Panc1 (cell line): ENCODE measurements around the gene TLE3.

Experiments used
- CTCF ChIP-seq: fragments of 450-650 bp; IDR thresholded peaks from 2 replicates; pipeline ENCODE4 v1.5.1; 2017; ENCODE audit warnings: mild to moderate bottlenecking
- POLR2AphosphoS5 ChIP-seq: IDR thresholded peaks from 2 replicates; pipeline ENCODE4 v1.6.1; 2012; ENCODE audit warnings: mild to moderate bottlenecking, low read depth, low read length, moderate library complexity
- REST ChIP-seq, 2 experiments: IDR thresholded peaks; 2 replicates each; pipeline ENCODE4 v1.6.1; 2011 to 2012; ENCODE audit warnings: low read depth in 2 of 2, control low read depth in 1 of 2, low read length in 1 of 2, mild to moderate bottlenecking in 1 of 2, moderate library complexity in 1 of 2; ENCODE audit not compliant: insufficient read depth in 1 of 2
- SIN3A ChIP-seq: IDR thresholded peaks from 2 replicates; pipeline ENCODE4 v1.6.1; 2012; ENCODE audit warnings: low read depth, mild to moderate bottlenecking, low read length, moderate library complexity, borderline replicate concordance; ENCODE audit not compliant: insufficient read depth
- TCF7L2 ChIP-seq: IDR thresholded peaks from 2 replicates; pipeline ENCODE4 v1.6.1; 2011; ENCODE audit warnings: mild to moderate bottlenecking, low read depth, low read length, inconsistent platforms

GRCh38 chr15:70098153-70098460 lies 390 bp upstream of the TLE3 start:
- TF ChIP-seq CTCF (peak; percentile 17; the same call in 1 of the 2 replicates), POLR2AphosphoS5 (no peak), SIN3A (no peak), REST (IDR thresholded peaks at IDR 0.05; ENCODE audit: insufficient read depth in 1 of 2, low read depth in 2 of 2, low read length in 1 of 2) (no peak), TCF7L2 (no peak)
